KOPT-K1 (cell line): ENCODE measurements around the gene HNRNPAB.
A peak's percentile ranks its signal among the peaks of the same experiment; 100 is the strongest.
"Not testable (repeated sequence)": the region's sequence is repeated elsewhere in the genome, so short reads cannot be mapped to it uniquely, and the experiment has no call there.

ENCODE experiments used
- H3K27ac ChIP-seq: fragments of 200-600 bp; sonication (generic); 2 replicates; pipeline ENCODE4 v1.5.1; 2016; ENCODE audit warnings: antibody characterized with exemption, mild to moderate bottlenecking, low read depth, low read length; ENCODE audit not compliant: poor library complexity, severe bottlenecking
- H3K36me3 ChIP-seq: fragments of 200-600 bp; sonication (generic); 2 replicates; pipeline ENCODE4 v1.5.1; 2017; ENCODE audit warnings: antibody characterized with exemption, mild to moderate bottlenecking, low read length, moderate library complexity; ENCODE audit not compliant: insufficient read depth
- H3K9me3 ChIP-seq: fragments of 200-600 bp; sonication (generic); 2 replicates; pipeline ENCODE4 v1.5.1; 2017; ENCODE audit warnings: antibody characterized with exemption, low read length, mild to moderate bottlenecking; ENCODE audit not compliant: insufficient read depth, poor library complexity, severe bottlenecking

HNRNPAB gene

DNA sequence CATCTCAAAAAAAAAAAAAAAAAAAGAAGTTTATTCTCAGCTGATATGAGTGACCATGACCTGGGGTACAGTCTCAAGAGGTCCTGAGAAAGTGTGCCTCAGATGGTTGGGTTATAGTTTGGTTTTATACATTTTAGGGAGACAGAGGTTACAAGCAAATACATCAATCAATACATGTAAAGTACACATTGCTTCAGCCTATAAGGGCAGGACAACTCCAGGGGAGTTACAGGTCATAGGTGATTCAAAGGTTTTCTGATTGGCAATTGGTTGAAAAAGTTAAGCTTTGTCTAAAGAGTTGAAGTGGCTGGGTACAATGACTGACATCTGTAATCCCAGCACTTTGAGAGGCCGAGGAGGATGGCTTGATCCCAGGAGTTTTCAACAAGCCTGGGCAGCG, 14.9 kb upstream of the HNRNPAB start:
- no peaks in the 10 kb centered on the region for H3K36me3 ChIP-seq
- H3K9me3 ChIP-seq: no peaks in the 10 kb centered on the region
- H3K27ac ChIP-seq: no peak overlapping the region

- Histone ChIP-seq H3K9me3 (no peaks in the 10 kb centered on the region), H3K36me3 (no peaks in the 10 kb centered on the region), H3K27ac (no peak overlapping the region)
Measured at GRCh38 chr5:178191661-178192060, 12.7 kb upstream of the HNRNPAB start.

- H3K27ac ChIP-seq: no peak overlapping the region
- no peaks in the 10 kb centered on the region for H3K36me3 ChIP-seq
- H3K9me3 ChIP-seq: no peaks in the 10 kb centered on the region
Measured at GRCh38 chr5:178192244-178192643, 12.1 kb upstream of the HNRNPAB start.

GRCh38 chr5:178192787-178193186, 11.5 kb upstream of the HNRNPAB start:
- no peaks in the 10 kb centered on the region for H3K36me3 ChIP-seq
- H3K27ac ChIP-seq: peak overlapping the region; percentile 63
- H3K9me3 ChIP-seq: no peaks in the 10 kb centered on the region

- Histone ChIP-seq H3K27ac (peak overlapping the region; percentile 63), H3K9me3 (no peaks in the 10 kb centered on the region), H3K36me3 (no peaks in the 10 kb centered on the region)
Measured at GRCh38 chr5:178193251-178193809, 11.0 kb upstream of the HNRNPAB start.

DNA sequence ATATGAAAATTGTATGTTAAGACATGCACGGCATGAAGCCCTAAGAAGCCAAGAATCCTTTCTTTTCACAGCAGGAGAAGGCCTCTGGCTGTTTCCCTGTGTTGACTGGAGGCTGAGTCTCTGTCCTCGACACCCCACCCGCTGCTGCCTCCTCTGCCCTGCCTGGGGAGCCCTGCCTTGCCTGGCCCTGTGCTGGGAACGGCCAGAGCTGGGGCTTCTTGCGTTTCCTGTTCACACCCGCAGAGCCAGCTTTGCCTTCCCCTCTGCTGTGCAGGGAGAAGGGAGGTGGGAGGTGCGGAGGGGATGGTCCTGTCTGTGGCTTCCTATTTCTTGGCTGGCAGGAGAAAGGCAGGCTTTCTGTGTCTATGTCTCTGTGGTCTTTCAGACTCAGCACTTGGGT, 10.3 kb upstream of the HNRNPAB start:
- no peaks in the 10 kb centered on the region for H3K36me3 ChIP-seq
- H3K9me3 ChIP-seq: no peaks in the 10 kb centered on the region
- peak overlapping the region; percentile 63 for H3K27ac ChIP-seq

GRCh38 chr5:178196281-178196812, 8.0 kb upstream of the HNRNPAB start:
- Histone ChIP-seq H3K27ac (no peak overlapping the region), H3K9me3 (no peaks in the 10 kb centered on the region), H3K36me3 (no peaks in the 10 kb centered on the region)

GRCh38 chr5:178196986-178197385, 7.3 kb upstream of the HNRNPAB start:
- Histone ChIP-seq H3K27ac (no peak overlapping the region), H3K9me3 (no peaks in the 10 kb centered on the region), H3K36me3 (no peaks in the 10 kb centered on the region)

GRCh38 chr5:178198151-178198550, 6.2 kb upstream of the HNRNPAB start:
- not testable (repeated sequence) for H3K36me3 ChIP-seq, H3K27ac ChIP-seq, H3K9me3 ChIP-seq

DNA sequence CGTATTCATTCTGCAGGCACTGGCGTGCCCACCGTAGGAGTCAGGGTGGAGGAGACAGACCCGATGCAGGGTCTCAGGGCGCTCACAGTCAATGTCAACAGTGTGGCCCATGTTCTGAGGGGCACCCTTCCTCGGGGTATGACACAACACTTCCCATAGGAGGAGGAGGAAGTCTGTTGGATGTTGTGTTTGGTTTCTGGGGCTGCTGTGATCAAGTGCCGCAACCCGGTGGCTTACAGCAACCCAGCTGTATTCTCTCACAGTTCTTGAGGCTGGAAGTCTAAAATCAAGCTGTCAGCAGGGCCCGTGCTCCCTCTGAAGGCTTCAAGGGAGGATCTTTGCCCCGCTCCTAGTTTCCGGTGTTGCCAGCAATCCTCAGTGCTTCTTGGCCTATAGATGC, 5.6 kb upstream of the HNRNPAB start:
- no peaks in the 10 kb centered on the region for H3K36me3 ChIP-seq
- H3K9me3 ChIP-seq: no peaks in the 10 kb centered on the region
- no peak overlapping the region for H3K27ac ChIP-seq

GRCh38 chr5:178199581-178200434, 4.5 kb upstream of the HNRNPAB start:
- H3K27ac ChIP-seq: no peak overlapping the region
- H3K9me3 ChIP-seq: no peaks in the 10 kb centered on the region
- no peaks in the 10 kb centered on the region for H3K36me3 ChIP-seq

- H3K9me3 ChIP-seq: no peaks in the 10 kb centered on the region
- H3K27ac ChIP-seq: no peak overlapping the region
- H3K36me3 ChIP-seq: peaks cover 11% of the 10 kb centered on the region
Measured at GRCh38 chr5:178201221-178201926, 3.0 kb upstream of the HNRNPAB start.

DNA sequence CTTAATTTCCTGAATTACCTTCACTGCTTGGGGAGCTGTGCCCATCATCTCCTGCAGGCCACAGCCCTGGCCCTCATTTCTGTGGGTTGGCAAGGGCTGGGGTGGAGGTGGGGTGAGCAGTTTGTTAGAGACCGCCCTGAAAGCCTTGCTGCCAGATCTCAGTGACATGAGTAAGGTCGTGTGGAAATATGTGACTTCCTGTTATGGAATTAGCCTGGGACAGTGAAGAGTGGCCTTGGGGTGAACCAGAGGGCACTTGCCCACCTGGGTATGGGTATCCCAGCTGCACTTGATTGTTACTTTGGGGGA, 2.5 kb upstream of the HNRNPAB start:
- Histone ChIP-seq H3K9me3 (no peaks in the 10 kb centered on the region), H3K27ac (no peak overlapping the region), H3K36me3 (peaks cover 16% of the 10 kb centered on the region)

- Histone ChIP-seq H3K9me3 (no peaks in the 10 kb centered on the region), H3K27ac (no peak overlapping the region), H3K36me3 (peaks cover 23% of the 10 kb centered on the region)
Measured at GRCh38 chr5:178202541-178202940, 1.8 kb upstream of the HNRNPAB start.

GRCh38 chr5:178203670-178204181, 607 bp upstream of the HNRNPAB start:
- H3K9me3 ChIP-seq: no peaks in the 10 kb centered on the region
- H3K27ac ChIP-seq: peak overlapping the region; percentile 94
- peaks cover 34% of the 10 kb centered on the region for H3K36me3 ChIP-seq
